ENCODE data around the gene SPCS2. TPM values are rescaled to one million over a fixed set of nuclear protein-coding genes. Genes with fewer than 3 reads are reported as not detected.

SPCS2 gene
- total and polyA plus RNA-seq, 2 donors (not counting 3 experiments of a cell fraction or from before 2014, with no cell fraction given), result 88.9 to 140 TPM

DNA sequence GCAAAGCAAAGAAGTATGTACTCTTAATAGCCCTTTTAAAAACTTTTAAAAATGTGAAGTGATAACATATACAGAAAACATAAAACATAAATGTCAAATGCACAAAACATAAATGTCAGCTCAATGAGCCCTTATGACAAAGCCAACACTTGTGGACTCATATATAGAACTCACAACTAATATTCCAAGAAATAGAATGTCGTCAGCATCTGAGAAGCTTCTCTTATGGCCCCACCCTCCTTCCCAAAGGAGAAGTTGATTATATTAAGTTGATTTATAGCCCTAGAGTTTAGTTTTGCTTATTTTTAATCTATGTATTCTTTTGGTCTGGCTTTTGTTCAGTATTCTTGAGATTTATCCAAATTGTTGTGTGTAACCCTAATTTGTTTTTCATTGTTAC is 53.5 kb downstream of the SPCS2 start:
- no peak for TF ChIP-seq POLR2AphosphoS5 (IDR thresholded peaks at IDR 0.05; ENCODE audit: insufficient read depth, low read depth, low read length)
- TF ChIP-seq JUN (IDR thresholded peaks at IDR 0.05; ENCODE audit: borderline replicate concordance, insufficient read depth, insufficient read length, low read depth), result no peak
- Histone ChIP-seq H3K36me3 (ENCODE audit: control insufficient read depth in 2 of 2, extremely low read depth in 1 of 2, insufficient read depth in 2 of 2, low read length in 2 of 2) (peaks cover 0 to 11% of the 10 kb centered on the region in 2 experiments), H3K9me3 (replicated peaks; ENCODE audit: control insufficient read depth, insufficient read depth, low read length) (no peaks in the 10 kb centered on the region), H3K79me2 (ENCODE audit: control insufficient read depth, insufficient read depth, low read length) (no peaks in the 10 kb centered on the region), H3K4me1 (ENCODE audit: control insufficient read depth, extremely low read depth, insufficient read depth, low read length) (no peaks in the 10 kb centered on the region), H3K4me2 (ENCODE audit: insufficient read depth, low read length) (no peak overlapping the region), H3K27me3 (ENCODE audit: control insufficient read depth in 2 of 2, insufficient read depth in 2 of 2, low read length in 2 of 2) (no peaks in the 10 kb centered on the region), H4K20me1 (replicated peaks; ENCODE audit: control insufficient read depth, extremely low read depth, insufficient read depth, low read length) (no peaks in the 10 kb centered on the region), H3K27ac (ENCODE audit: insufficient read depth, low read depth, low read length) (no peak overlapping the region), H3K9ac (replicated peaks; ENCODE audit: extremely low read depth, insufficient read depth, low read length) (no peak overlapping the region), H3K4me3 (replicated peaks in 1 of 3; ENCODE audit: insufficient read depth in 1 of 3, low read depth in 1 of 3, low read length in 3 of 3) (no peak overlapping the region), H3K9me1 (replicated peaks; ENCODE audit: control insufficient read depth, extremely low read depth, insufficient read depth, low read length) (no peaks in the 10 kb centered on the region), H2AFZ (ENCODE audit: low read depth, low read length) (no peak overlapping the region)
- no peak for DNase-seq (ENCODE audit: low read depth, low spot score)
- CTCF ChIA-PET, result interaction anchor here (1.7 to 2.6 kb wide), 3 partner anchors 14 to 73 kb away, joined by 5 to 9 read pairs (median 9); partner anchors contain the start of gene NEU3
- no TSS peak for BruUV-seq (replicated peaks)
- FAIRE-seq, result no peak
- dilution Hi-C loops (cut with MboI; ENCODE audit: extremely low pct_ligation_motif_present, low sequenced_read_pairs), result loop anchor here (25.0 kb wide), 1 partner anchor 90 kb away; no protein-coding TSS in a partner anchor
- intact Hi-C loops (cut with micrococcal nuclease), result no loop called here
- POLR2A ChIA-PET, result no interaction called here

- no TSS peak for BruUV-seq (replicated peaks)
- no peak for FAIRE-seq
- Histone ChIP-seq H3K9me3 (replicated peaks; ENCODE audit: control insufficient read depth, insufficient read depth, low read length) (no peaks in the 10 kb centered on the region), H3K4me3 (replicated peaks in 1 of 3; ENCODE audit: insufficient read depth in 1 of 3, low read depth in 1 of 3, low read length in 3 of 3) (no peak overlapping the region), H4K20me1 (replicated peaks; ENCODE audit: control insufficient read depth, extremely low read depth, insufficient read depth, low read length) (no peaks in the 10 kb centered on the region), H2AFZ (ENCODE audit: low read depth, low read length) (no peak overlapping the region), H3K9ac (replicated peaks; ENCODE audit: extremely low read depth, insufficient read depth, low read length) (no peak overlapping the region), H3K27me3 (ENCODE audit: control insufficient read depth in 2 of 2, insufficient read depth in 2 of 2, low read length in 2 of 2) (no peaks in the 10 kb centered on the region), H3K79me2 (ENCODE audit: control insufficient read depth, insufficient read depth, low read length) (no peaks in the 10 kb centered on the region), H3K36me3 (ENCODE audit: control insufficient read depth in 2 of 2, extremely low read depth in 1 of 2, insufficient read depth in 2 of 2, low read length in 2 of 2) (peaks cover 0 to 14% of the 10 kb centered on the region in 2 experiments), H3K27ac (ENCODE audit: insufficient read depth, low read depth, low read length) (no peak overlapping the region), H3K4me1 (ENCODE audit: control insufficient read depth, extremely low read depth, insufficient read depth, low read length) (no peaks in the 10 kb centered on the region), H3K9me1 (replicated peaks; ENCODE audit: control insufficient read depth, extremely low read depth, insufficient read depth, low read length) (no peaks in the 10 kb centered on the region), H3K4me2 (ENCODE audit: insufficient read depth, low read length) (no peak overlapping the region)
- no peak for TF ChIP-seq EZH2 (IDR thresholded peaks at IDR 0.05; ENCODE audit: borderline replicate concordance, low read depth, low read length, severe bottlenecking)
- TF ChIP-seq, protein P1, sequence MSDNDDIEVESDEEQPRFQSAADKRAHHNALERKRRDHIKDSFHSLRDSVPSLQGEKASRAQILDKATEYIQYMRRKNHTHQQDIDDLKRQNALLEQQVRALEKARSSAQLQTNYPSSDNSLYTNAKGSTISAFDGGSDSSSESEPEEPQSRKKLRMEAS (IDR thresholded peaks at IDR 0.05; ENCODE audit: insufficient read depth, insufficient read length), result no peak
- no peak for TF ChIP-seq GATA2 (IDR thresholded peaks at IDR 0.05; ENCODE audit: insufficient read depth, insufficient read length, low read depth, low read length)
- TF ChIP-seq MYC (IDR thresholded peaks at IDR 0.05; ENCODE audit: low read depth, low read length), result no peak
- no peak for TF ChIP-seq POLR2A (IDR thresholded peaks at IDR 0.05; ENCODE audit: low read depth, low read length)
- TF ChIP-seq POLR2AphosphoS5 (IDR thresholded peaks at IDR 0.05; ENCODE audit: insufficient read depth, low read depth, low read length), result no peak
- no peak for DNase-seq (ENCODE audit: low read depth, low spot score)
- dilution Hi-C loops (cut with MboI; ENCODE audit: extremely low pct_ligation_motif_present, low sequenced_read_pairs) (loop anchor here (25.0 kb wide), 1 partner anchor 92 kb away; no protein-coding TSS in a partner anchor), intact Hi-C loops (cut with micrococcal nuclease) (no loop called here)
- ChIA-PET POLR2A (no interaction called here), CTCF (interaction anchor here (1.1 to 1.4 kb wide), 3 partner anchors 11 to 244 kb away, joined by 3 to 4 read pairs (median 3); no protein-coding TSS in a partner anchor)
Measured at GRCh38 chr11:75004215-75004614, 55.1 kb downstream of the SPCS2 start.
